Kidney capillary endothelial cell (primary cell): Measurements from ENCODE around the gene COL19A1.
"Not testable (repeated sequence)": the region's sequence is repeated elsewhere in the genome, so short reads cannot be mapped to it uniquely, and the experiment has no call there.

Source experiments
- DNase-seq: peaks from one replicate; pipeline ENCODE4 v3.0.0-alpha.2; 2018; ENCODE audit warnings: low spot score

Gene COL19A1

GRCh38 chr6:69900869-69901268, 34.5 kb downstream of the COL19A1 start:
- no peak for DNase-seq

DNA sequence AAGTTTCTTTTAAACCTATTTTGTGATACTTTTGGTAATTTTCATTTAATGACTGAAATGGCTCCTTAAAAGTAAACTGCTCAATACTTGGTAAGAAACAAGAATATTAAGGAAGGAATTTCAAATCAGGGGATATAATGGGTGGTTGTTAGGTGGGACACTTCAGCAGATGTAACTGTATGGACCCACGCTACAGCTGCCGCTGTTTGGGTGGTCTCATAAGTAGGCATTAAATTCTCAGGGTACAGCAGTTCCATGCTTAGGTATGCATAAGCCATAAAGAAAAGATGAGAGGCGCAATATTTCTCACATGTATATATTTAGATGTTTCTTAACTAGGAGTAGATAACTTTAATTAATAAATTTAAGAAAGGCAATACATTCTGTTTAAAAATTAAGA, 35.0 kb downstream of the COL19A1 start:
- no peak for DNase-seq

- DNase-seq, result peak; percentile 61
These were observed 41.7 kb downstream of the COL19A1 start for GRCh38 chr6:69907981-69908498.

GRCh38 chr6:69913361-69913760, 47.0 kb downstream of the COL19A1 start:
- DNase-seq, result no peak

DNA sequence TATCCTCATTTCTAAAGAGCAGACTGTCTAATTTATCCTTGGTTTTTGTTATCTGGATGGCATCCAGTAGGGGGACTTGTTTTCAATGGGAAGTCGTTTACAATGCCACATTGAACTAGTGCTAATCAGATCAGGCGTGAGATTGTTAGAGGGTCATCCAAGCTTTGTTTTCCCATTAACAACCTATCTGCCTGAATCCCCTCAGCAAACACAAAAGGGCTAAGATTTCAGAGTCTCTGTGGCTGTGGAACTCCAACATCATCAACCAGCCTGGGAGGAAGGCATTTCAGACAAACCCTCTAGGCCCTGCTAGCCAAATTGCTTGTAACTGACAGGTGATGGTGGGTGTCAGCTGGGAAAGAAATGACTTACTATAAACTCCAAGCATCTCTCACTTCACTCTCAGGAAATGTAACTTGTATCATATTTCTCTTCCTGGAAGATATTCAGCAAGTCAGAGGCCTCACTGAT, 47.7 kb downstream of the COL19A1 start:
- DNase-seq, result no peak

- DNase-seq, result no peak
These were observed 49.0 kb downstream of the COL19A1 start for GRCh38 chr6:69915346-69915745.

DNA sequence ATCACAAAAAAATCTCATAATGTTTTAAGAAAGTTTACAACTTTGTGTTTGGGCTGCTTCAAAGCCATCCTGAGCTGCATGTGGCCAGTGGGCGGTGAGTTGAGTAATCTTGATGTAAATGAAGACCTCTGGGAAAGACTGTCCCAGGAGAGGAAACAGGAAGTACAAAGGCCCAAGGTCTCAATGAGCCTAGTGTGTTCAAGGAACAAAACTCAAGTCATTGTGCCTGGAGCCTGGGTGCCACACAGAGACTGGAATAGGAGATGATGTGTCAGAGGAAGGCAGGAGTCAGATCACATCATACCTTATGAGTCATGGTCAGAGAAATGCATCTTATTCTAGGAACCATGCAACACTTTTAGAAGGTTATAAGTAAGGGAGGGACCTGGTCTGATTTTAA, 51.5 kb downstream of the COL19A1 start:
- peak; percentile 100 for DNase-seq

DNA sequence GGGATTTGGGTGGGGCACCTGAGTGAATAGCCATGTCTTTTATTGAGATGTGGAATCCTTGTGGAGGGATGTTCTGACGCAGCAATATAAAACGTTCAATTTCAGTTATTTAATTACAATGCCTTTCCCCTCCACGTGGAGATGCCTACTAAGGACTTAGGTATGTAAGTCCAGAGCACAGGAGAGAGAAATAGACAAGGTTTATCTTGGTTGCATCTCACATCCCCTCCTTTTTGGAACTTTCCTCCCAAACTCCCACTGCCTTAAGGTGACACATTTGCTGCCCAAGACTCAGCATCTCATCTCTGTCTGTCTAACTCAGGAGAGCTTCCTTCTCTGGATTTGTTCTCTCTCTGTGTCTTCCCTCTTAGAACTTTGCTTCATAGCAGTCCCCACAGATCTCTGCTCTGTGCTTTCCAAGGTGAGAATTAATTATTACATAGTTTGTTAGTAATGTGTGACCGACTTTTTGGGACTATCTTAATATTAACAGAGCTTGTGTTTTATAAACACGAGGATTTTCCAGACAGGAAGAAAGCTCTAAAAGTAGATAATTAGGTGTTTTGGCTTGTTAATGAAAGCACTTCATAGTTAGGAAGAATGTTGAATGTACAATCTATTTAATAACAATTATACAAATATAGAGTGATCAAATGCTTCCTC, 52.6 kb downstream of the COL19A1 start:
- no peak for DNase-seq

DNA sequence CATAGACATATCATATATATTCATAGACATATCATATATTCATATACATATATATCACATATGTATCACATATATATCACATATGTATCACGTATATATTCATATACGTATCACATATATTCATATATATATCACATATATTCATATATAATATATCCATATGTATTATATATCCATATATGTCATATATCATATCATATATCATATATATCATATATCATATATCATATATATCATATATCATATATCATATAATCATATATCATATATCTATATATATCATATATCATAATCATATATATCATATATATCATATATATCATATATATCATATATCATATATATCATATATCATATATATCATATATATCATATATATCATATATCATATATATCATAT, 54.7 kb downstream of the COL19A1 start:
- not testable (repeated sequence) for DNase-seq

DNA sequence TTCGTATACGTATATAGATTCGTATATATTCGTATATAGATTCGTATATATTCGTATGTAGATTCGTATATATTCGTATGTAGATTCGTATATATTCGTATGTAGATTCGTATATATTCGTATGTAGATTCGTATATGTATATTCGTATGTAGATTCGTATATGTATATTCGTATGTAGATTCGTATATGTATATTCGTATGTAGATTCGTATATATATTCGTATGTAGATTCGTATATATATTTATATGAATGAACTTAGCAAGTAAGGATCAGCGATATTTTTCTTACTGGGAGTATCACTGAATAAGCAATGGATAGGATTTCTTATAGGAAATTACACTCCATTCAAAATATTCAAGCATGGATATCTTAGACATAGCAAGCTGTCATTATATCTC, 55.3 kb downstream of the COL19A1 start:
- DNase-seq, result not testable (repeated sequence)

DNA sequence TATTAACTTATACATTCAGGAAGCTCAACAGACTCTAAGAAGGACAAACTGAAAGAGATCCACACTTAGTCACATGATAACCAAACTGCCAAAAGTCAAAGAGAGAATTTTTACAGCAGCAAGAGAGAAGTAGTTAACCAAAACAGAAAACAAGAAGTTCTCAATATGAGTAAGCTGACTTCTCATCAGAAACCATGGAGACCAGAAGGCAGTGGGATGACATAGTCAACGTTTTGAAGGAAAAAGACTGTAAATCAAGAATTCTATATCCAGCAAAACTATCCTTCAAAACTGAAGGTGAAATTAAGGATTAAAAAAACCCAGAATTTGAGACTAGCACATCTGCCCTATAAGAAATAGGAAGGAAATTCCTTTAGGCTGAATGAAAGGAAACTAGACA, 60.4 kb downstream of the COL19A1 start:
- DNase-seq, result no peak

GRCh38 chr6:69933239-69933638, 66.9 kb downstream of the COL19A1 start:
- DNase-seq, result no peak

- DNase-seq, result no peak
These were observed 68.7 kb downstream of the COL19A1 start for GRCh38 chr6:69935079-69935478.

DNA sequence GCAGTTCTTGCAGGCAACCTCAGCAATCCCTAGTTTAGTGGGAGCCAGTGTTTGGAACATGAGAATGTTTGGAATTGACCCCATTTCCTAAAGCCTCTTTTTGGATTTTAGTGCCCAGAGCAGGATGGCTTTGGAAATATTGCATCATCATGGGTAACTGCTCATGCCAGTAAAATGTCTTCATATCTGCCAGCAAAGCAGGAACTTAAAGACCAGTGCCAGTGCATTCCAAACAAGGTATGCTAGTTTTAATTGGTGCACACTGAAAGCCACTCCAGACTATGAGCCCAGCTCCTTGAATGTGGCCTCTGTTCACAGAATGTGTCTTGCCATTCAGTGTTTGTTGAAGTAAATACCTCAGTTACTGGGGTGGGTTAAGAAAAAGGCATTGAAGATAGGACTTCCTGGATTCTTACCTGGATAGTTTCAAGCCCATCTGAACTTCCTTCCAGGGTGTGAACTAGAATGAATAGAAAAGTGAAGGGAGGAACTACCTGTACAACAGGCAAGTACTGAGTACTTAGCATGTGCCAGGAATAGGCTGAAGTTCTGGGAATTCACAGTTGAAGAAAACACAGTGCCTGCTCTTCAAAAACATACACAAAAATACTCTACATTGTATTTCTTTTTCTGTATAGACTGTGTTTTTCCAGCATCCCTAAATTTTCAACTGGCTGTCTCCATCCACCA, 70.5 kb downstream of the COL19A1 start:
- no peak for DNase-seq

DNA sequence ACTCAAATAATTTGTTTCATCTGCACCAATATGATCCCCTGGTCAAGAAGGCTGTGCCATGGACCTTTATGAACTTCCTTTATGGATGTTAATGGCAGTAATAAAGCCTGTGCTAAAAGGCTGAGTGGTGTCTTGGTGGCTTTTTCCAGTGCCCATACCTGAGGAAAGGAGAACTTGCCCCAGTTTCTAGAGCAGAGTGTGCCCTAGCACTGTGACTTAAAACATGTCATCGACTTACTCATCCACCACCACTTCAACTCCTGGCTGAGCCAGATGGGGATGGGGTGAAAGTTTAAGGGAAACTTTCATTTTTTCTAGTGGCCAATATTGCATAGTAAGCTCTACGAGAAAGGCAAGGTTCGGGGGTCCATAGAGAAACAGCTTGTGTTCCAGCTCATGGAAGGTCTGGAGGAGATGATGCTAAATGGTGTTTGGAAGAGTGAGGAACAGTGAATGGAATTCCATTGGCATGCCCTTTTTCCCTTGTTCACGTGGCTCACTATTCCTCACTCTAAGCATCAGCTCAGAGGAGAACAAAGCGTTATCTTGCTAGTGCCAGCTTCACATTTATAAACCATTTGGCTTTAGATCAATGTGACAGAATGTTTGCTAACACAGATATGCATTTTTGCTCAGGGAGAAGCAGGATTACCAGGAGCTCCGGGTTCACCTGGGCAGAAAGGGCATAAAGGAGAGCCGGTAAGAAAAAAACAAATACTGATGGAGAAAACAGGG, 71.2 kb downstream of the COL19A1 start:
- DNase-seq, result no peak

- DNase-seq, result no peak
These were observed 76.1 kb downstream of the COL19A1 start for GRCh38 chr6:69942485-69942884.

DNA sequence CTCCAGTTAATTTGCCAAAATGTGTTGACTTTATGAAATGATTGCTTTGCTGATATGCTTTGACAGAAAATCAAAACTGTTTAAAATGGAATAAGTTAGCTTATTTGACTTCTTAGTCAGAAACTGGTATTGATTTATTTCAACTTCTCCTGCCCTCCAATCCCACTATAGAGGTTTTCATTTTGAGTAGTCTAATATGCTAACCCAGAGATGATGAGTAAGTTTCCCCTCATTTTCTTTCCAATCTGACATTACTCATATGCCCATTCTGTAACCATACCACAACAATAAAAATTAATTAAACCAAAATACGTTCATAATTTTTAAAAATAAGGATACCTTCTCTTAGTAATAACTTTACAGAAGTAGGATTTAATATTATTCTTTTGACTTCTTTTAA, 78.8 kb downstream of the COL19A1 start:
- no peak for DNase-seq

DNA sequence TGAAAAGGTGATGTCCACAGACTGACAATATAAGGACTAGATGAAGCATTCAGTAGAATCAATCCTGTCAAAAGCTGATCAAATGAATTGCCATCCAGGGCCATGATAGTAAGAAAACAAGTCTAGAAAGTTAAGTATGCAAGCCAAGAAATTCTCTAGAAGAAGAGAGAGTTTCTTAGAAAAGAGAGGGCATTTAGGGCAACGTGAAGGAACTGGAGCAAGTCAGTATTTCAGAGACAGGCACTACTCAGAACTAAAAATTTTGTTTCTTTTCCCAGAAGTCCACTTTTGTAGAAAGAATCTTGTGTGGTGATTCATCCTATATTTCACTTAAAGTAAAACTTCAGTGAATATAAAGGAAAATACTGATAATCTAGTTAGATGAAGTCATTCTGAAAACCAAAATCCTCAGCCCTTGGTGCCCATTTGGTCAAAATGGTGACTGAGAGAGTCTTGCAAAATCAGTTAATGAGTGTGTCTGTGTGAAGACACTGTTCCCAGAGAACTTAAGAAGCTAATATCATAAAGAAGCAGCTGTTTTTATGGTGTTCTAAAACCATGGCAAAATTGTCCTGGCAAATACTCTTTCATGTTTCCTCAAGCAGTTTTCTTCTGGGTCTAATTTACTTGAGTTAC, 82.2 kb downstream of the COL19A1 start:
- DNase-seq, result no peak

- no peak for DNase-seq
These were observed 87.1 kb downstream of the COL19A1 start for GRCh38 chr6:69953491-69953890.

DNA sequence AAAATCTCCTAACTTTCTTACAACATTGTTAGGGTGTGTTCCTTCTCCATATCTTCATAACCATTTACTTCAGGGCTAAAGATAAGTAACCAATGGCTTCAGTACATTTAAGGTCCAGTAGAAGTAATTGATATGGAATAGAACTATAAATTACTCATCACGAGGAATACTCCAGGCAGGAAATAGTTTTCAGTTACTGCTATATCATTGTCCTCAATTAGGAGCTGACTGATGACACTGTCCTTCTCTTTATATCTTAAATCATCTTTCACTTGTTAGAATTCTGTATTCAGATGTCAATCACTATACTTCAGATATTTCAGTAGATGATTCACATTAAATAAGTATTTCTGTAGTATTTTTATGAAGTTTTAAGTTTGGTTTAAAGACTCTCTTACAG, 88.4 kb downstream of the COL19A1 start:
- DNase-seq, result no peak

GRCh38 chr6:69957985-69958559, 91.7 kb downstream of the COL19A1 start:
- no peak for DNase-seq

DNA sequence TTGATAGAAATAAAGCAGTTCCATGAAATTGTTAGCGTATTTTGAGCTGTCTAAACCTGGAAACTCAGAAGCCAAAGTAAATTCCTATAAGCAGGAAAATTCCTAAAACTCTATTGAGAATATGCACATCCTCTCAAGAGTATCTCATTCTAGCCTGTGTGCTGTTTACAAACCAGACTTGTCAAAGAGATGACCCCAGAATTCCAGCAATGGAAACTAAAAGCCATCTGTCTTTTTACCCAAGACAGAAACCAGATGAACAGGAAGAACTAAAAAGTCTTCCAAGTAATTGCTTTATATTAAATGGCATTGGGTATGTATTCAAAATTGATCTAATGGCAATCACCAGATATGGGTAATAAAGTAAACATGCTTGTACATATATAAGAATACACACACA, 92.6 kb downstream of the COL19A1 start:
- no peak for DNase-seq
